NCI-H2196 treated with DMSO at 0.1 percent for 48 hours (cell line): ENCODE data around the gene SETD3.
A peak's percentile ranks its signal among the peaks of the same experiment; 100 is the strongest.

Experiments
- DNase-seq: peaks from one replicate; lab custom pipeline; 2025; ENCODE audit not compliant: unreplicated experiment; lab: John Stamatoyannopoulos, UW

SETD3 gene

GRCh38 chr14:99461411-99462085 is 19.1 kb downstream of the SETD3 start:
- no peak for DNase-seq

- no peak for DNase-seq
Observed at GRCh38 chr14:99460793-99461192, 19.9 kb downstream of the SETD3 start.

- no peak for DNase-seq
Observed at GRCh38 chr14:99459481-99460100, 21.1 kb downstream of the SETD3 start.

GRCh38 chr14:99454246-99454645 is 26.4 kb downstream of the SETD3 start:
- DNase-seq: no peak

- DNase-seq: no peak
Observed at GRCh38 chr14:99452968-99453367, 27.7 kb downstream of the SETD3 start.

GRCh38 chr14:99451234-99451633 is 29.4 kb downstream of the SETD3 start:
- no peak for DNase-seq

- DNase-seq: no peak
Observed at GRCh38 chr14:99450266-99450665, 30.4 kb downstream of the SETD3 start.

GRCh38 chr14:99447739-99448138 is 32.9 kb downstream of the SETD3 start:
- DNase-seq: no peak

GRCh38 chr14:99445931-99446330 is 34.7 kb downstream of the SETD3 start:
- no peak for DNase-seq

GRCh38 chr14:99441918-99442317 is 38.7 kb downstream of the SETD3 start:
- no peak for DNase-seq

GRCh38 chr14:99441157-99441870 is 39.3 kb downstream of the SETD3 start:
- no peak for DNase-seq

- no peak for DNase-seq
Observed at GRCh38 chr14:99440278-99440677, 40.4 kb downstream of the SETD3 start.

- no peak for DNase-seq
Observed at GRCh38 chr14:99437706-99438105, 43.0 kb downstream of the SETD3 start.

GRCh38 chr14:99436247-99437180 is 44.1 kb downstream of the SETD3 start:
- no peak for DNase-seq

- no peak for DNase-seq
Observed at GRCh38 chr14:99435327-99435726, 45.3 kb downstream of the SETD3 start.

GRCh38 chr14:99432485-99432884 is 48.2 kb downstream of the SETD3 start:
- DNase-seq: no peak

GRCh38 chr14:99431986-99432385 is 48.7 kb downstream of the SETD3 start:
- no peak for DNase-seq

- peak; percentile 39 for DNase-seq
Observed at GRCh38 chr14:99430491-99430890, 50.2 kb downstream of the SETD3 start.

GRCh38 chr14:99427632-99428300 is 52.9 kb downstream of the SETD3 start:
- DNase-seq: no peak

GRCh38 chr14:99426813-99427346 is 53.8 kb downstream of the SETD3 start:
- DNase-seq: no peak
